GM13976 (cell line): ENCODE data around the gene TLDC2.
"Not testable (repeated sequence)": the region's sequence is repeated elsewhere in the genome, so short reads cannot be mapped to it uniquely, and the experiment has no call there.

Experiments
- DNase-seq: peaks from one replicate; pipeline ENCODE4 v3.0.0; 2012; ENCODE audit warnings: low spot score
- CTCF ChIP-seq: IDR thresholded peaks from 2 replicates; pipeline ENCODE4 v1.5.1; 2012; ENCODE audit warnings: borderline replicate concordance, mild to moderate bottlenecking; ENCODE audit not compliant: insufficient read depth; ENCODE audit errors: extremely low read depth, missing control alignments, control extremely low read depth
- in situ Hi-C: fragments of 300-500 bp; cut with MboI; formaldehyde crosslinking; loops from one replicate; pipeline ENCODE4 v1.12.0; 2022; ENCODE audit warnings: low sequenced_read_pairs, mixed read lengths, inconsistent platforms; ENCODE audit not compliant: unreplicated experiment

Gene TLDC2

DNA sequence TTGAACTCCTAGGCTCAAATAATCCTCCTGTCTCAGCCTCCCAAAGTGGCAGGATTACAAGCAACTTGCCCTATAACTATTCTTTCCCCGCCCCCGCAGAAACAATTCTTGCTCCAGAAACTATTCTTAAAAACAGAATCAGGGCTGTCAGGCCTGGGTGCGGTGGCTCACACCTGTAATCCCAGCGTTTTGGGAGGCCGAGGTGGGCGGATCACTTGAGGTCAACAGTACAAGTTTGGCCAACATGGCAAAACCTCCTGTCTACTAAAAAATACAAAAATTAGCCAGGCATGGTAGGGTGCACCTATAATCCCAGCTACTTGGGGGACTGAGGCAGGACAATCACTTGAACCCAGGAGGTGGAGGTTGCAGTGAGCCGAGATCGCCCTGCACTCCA, 44.4 kb downstream of the TLDC2 start:
- no peak for DNase-seq
- in situ Hi-C loops: no loop called here
- TF ChIP-seq CTCF: no peak

GRCh38 chr20:36924167-36925045, 48.5 kb downstream of the TLDC2 start:
- TF ChIP-seq CTCF: no peak
- in situ Hi-C loops: no loop called here
- DNase-seq: no peak

DNA sequence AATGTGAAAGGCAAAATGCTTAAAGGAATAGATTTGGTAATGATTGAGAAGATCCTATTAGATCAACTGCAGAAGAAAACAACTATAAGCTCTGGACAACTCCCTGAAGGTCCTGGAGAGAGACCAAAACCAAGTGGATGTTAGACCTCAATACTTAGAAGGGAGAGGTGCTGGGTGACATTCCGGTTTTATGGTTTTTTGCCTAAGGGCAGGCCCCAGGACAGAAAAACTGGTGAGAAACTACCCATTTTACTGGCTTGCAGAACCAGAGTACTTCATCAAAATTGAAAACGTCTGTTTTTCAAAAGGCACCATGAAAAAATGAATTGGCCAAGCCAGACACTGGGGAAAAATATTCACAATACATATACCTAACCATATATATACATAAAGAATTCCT, 49.3 kb downstream of the TLDC2 start:
- in situ Hi-C loops: no loop called here
- DNase-seq: no peak
- TF ChIP-seq CTCF: no peak

DNA sequence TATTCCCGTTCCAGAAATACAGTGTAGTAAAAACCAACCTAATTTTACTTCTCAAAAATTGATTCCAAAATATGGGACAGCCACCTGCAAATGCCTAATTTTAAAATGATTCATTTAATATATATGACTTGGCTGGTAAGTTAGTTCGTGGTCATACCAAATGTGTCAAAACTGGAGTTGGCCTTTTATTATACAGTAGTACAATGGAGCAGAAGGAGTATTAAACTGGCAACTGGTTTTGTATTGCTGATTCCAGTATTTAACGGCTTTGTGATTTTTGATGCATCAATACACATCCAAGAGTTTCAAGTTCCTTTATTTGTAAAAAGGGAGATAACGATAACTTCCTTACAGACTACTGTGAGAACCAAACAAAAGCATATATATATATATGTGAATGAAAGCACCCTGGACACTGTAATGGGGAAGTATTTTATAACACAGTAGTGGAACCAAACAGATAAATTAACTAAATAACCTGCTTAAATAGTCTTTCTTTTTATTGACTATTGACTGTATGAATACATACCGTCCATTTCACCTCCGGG, 50.8 kb downstream of the TLDC2 start:
- no peak for DNase-seq
- no peak for TF ChIP-seq CTCF
- in situ Hi-C loops: no loop called here

GRCh38 chr20:36927704-36928103, 51.8 kb downstream of the TLDC2 start:
- no peak for TF ChIP-seq CTCF
- DNase-seq: no peak
- in situ Hi-C loops: no loop called here

- TF ChIP-seq CTCF: no peak
- in situ Hi-C loops: no loop called here
- no peak for DNase-seq
These were observed 53.4 kb downstream of the TLDC2 start for GRCh38 chr20:36929290-36929689.

GRCh38 chr20:36929691-36930090, 53.8 kb downstream of the TLDC2 start:
- no peak for TF ChIP-seq CTCF
- no peak for DNase-seq
- in situ Hi-C loops: no loop called here

GRCh38 chr20:36932067-36932466, 56.1 kb downstream of the TLDC2 start:
- in situ Hi-C loops, DNase-seq: not testable (repeated sequence)
